T-helper 2 cell treated with Interferon-gamma antibody and Interleukin-4, amounts not matched to agents 5 μg/mL and 100 μg/mL, for 36 hours (primary cell): ENCODE results near the gene SHPK.

Experiments used
- DNase-seq: peaks from one replicate; pipeline ENCODE4 v3.0.0; 2021; ENCODE audit warnings: low spot score
- H3K27ac Mint-ChIP-seq: one replicate; pipeline ENCODE4 v1.8.0; 2021; ENCODE audit warnings: mild to moderate bottlenecking, mixed read lengths
- H3K27me3 Mint-ChIP-seq: one replicate; pipeline ENCODE4 v1.8.0; 2021; ENCODE audit warnings: low read depth, mixed read lengths
- H3K36me3 Mint-ChIP-seq: one replicate; pipeline ENCODE4 v1.8.0; 2021; ENCODE audit warnings: low read depth, mixed read lengths
- H3K4me1 Mint-ChIP-seq: one replicate; pipeline ENCODE4 v1.8.0; 2021; ENCODE audit warnings: low read depth, mixed read lengths
- H3K4me3 Mint-ChIP-seq: one replicate; pipeline ENCODE4 v1.8.0; 2022; ENCODE audit warnings: mild to moderate bottlenecking, moderate library complexity, mixed read lengths
- H3K9me3 Mint-ChIP-seq: one replicate; pipeline ENCODE4 v1.8.0; 2021; ENCODE audit warnings: mixed read lengths

The SHPK gene

DNA sequence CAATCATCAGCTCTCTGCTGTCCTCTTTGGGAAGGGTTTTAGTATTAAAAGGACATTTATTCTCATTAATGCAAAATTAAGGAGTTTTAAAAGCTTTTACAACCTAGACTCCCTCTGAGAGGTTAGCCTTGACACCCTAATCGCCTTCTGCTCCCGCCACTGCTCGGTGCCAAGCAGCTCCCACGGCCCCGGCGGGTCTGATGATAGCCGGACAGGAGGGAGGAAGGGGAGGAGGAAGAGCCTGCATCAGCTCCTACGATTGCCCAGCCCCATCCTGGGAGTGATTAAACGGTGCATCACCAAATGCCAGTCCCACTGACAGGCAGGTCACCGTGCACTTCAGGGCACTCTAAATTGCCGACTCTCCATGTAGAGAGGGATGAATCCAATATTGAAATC lies 8.3 kb downstream of the SHPK start:
- no peak overlapping the region for H3K4me3 Mint-ChIP-seq
- peaks cover 8% of the 10 kb centered on the region for H3K4me1 Mint-ChIP-seq
- peaks cover 30% of the 10 kb centered on the region for H3K36me3 Mint-ChIP-seq

DNA sequence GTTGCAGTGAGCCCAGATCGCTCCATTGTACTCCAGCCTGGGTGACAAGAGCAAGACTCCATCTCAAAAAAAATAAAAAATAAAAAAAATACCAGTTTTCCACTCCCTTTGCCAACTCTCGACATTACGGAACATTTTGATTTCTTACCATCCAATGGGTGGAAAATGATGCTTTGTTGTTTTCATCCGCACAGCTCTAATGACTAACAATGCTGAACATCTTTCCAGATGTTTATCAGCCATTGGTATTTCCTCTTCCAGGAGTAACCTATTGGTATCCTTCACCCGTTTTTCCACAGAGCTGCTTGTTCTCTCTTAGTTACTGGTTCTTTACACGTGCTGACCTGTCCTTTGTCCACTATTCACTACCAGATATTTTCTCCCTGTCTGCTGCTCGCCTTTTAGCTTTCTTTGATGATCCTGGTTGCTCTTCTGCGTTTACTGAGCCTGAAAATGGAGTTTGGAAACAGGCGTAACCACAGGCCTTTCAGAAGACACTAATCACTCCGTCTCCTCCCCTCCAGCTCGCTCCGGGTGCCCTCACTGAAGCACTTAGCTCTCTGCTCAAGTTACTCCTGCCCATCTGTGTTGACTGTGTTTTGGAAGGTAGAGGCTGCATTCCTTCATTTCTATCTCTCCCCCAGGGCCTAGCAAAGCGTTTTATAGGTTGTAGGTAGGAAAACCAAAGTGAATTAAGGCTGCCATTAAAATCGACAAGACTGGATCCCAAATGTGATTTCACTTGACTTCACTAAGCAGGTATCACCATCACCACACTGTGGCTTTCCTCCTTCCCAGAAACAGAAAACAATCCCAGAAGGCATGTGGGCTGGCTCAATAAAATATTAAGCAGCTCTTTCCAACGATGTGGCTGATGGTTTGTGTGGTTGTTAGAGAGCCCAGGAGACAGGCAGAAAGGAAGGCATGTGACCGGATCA lies 8.9 kb downstream of the SHPK start:
- Mint-ChIP-seq H3K9me3 (no peaks in the 10 kb centered on the region), H3K36me3 (peaks cover 32% of the 10 kb centered on the region), H3K4me3 (no peak overlapping the region), H3K4me1 (peaks cover 3% of the 10 kb centered on the region), H3K27me3 (no peaks in the 10 kb centered on the region), H3K27ac (no peak overlapping the region)
- DNase-seq = no peak

More for the DNA sequence above, 8.3 kb downstream of the SHPK start:
- Mint-ChIP-seq H3K9me3 (no peaks in the 10 kb centered on the region), H3K27ac (no peak overlapping the region), H3K27me3 (no peaks in the 10 kb centered on the region)
- DNase-seq = no peak

GRCh38 chr17:3622977-3623594 lies 13.0 kb downstream of the SHPK start:
- no peak overlapping the region for H3K4me3 Mint-ChIP-seq
- no peaks in the 10 kb centered on the region for H3K4me1 Mint-ChIP-seq
- H3K36me3 Mint-ChIP-seq = peaks cover 44% of the 10 kb centered on the region
- no peaks in the 10 kb centered on the region for H3K9me3 Mint-ChIP-seq
- no peaks in the 10 kb centered on the region for H3K27me3 Mint-ChIP-seq
- H3K27ac Mint-ChIP-seq = no peak overlapping the region
- no peak for DNase-seq

DNA sequence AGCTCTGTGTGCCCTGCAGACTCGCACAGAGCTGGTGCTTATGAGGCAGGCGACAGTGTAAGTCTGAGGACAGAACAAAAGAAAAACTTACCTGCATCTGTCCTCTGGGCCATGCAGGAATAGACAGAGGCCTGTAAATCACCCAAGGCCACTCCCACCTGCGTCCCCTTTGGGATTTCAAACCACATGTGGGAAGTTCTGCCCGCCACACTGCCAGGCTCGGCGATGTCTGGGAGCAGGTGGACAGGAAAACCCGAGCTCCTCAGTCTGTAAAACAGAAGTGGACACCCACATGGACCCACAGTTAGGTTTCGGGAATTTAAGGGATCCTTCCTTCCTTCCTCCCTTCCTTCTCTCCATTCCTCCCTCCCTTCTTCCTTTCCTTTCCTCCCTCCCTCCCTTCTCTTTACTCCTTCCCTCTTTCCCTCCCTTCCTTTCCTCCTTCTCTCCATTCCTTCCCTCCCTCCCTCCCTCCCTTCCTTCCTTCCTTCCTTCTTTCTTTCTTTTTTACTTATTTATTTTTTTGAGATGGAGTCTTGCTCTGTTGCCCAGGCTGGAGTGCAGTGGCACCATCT lies 14.8 kb downstream of the SHPK start:
- DNase-seq = no peak
- Mint-ChIP-seq H3K36me3 (peaks cover 52% of the 10 kb centered on the region), H3K27me3 (no peaks in the 10 kb centered on the region), H3K27ac (no peak overlapping the region), H3K9me3 (peaks cover 9% of the 10 kb centered on the region), H3K4me3 (no peak overlapping the region), H3K4me1 (no peaks in the 10 kb centered on the region)

DNA sequence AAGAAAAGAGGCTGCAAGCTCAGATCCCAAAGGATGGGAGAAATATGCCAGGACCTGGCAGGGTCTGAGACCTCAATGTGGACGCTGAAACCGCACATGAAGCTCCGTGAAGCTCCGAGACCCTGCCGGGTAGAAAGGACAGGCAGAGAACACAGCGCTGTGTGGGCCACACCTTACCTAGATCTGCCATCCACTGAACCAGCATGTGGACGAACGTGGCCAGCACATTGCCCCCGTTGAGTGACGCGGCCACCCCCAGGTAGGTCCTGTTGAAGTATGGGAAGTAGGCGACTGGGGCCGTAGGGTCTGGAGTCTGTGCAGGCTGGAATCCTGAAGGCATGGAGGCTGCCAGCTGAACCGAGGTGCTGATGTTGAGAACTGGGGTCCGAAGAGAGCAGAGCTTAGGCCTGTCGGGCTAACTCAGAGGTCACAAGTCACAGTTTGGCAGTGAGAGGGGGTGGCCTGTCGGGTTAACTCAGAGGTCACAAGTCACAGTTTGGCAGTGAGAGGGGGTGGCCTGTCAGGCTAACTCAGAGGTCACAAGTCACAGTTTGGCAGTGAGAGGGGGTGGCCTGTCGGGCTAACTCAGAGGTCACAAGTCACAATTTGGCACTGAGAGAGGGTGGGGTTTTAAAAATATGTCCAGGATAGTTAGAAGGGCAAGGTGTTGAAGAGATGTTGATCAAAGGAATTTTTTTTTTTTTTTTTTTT lies 20.7 kb downstream of the SHPK start:
- Mint-ChIP-seq H3K36me3 (peaks cover 54% of the 10 kb centered on the region), H3K9me3 (peaks cover 9% of the 10 kb centered on the region), H3K4me1 (no peaks in the 10 kb centered on the region), H3K27ac (no peak overlapping the region), H3K27me3 (no peaks in the 10 kb centered on the region), H3K4me3 (no peak overlapping the region)
- DNase-seq = no peak

GRCh38 chr17:3613124-3613523 lies 22.9 kb downstream of the SHPK start:
- Mint-ChIP-seq H3K4me1 (no peaks in the 10 kb centered on the region), H3K27ac (no peak overlapping the region), H3K4me3 (no peak overlapping the region), H3K27me3 (no peaks in the 10 kb centered on the region), H3K9me3 (peaks cover 9% of the 10 kb centered on the region), H3K36me3 (peaks cover 47% of the 10 kb centered on the region)
- no peak for DNase-seq

DNA sequence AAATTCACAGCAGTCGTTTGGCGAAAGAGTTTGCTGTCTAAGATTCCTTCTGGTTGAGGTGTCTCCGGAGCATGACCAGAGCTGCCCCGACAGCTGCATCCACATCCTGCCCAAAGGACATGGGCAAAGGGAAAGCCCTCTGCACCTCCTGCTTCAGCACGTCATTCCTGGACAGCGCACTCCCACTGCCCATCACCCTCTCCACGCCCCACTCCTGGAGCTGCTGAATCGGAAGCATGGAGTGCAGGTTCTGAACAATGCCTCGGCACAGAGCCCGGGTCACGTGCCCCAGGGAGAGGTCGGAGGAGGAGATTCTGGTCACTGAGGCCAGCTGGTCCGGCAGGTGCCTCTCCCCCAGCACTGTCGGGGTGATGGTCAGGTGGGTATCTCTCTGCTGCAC lies 25.5 kb downstream of the SHPK start:
- DNase-seq = no peak
- Mint-ChIP-seq H3K36me3 (peaks cover 25% of the 10 kb centered on the region), H3K9me3 (no peaks in the 10 kb centered on the region), H3K27ac (no peak overlapping the region), H3K27me3 (no peaks in the 10 kb centered on the region), H3K4me1 (no peaks in the 10 kb centered on the region), H3K4me3 (no peak overlapping the region)

GRCh38 chr17:3609689-3610088 lies 26.4 kb downstream of the SHPK start:
- H3K9me3 Mint-ChIP-seq = no peaks in the 10 kb centered on the region
- no peaks in the 10 kb centered on the region for H3K27me3 Mint-ChIP-seq
- no peak overlapping the region for H3K4me3 Mint-ChIP-seq
- H3K36me3 Mint-ChIP-seq = peaks cover 17% of the 10 kb centered on the region
- no peak for DNase-seq
- no peak overlapping the region for H3K27ac Mint-ChIP-seq
- no peaks in the 10 kb centered on the region for H3K4me1 Mint-ChIP-seq

DNA sequence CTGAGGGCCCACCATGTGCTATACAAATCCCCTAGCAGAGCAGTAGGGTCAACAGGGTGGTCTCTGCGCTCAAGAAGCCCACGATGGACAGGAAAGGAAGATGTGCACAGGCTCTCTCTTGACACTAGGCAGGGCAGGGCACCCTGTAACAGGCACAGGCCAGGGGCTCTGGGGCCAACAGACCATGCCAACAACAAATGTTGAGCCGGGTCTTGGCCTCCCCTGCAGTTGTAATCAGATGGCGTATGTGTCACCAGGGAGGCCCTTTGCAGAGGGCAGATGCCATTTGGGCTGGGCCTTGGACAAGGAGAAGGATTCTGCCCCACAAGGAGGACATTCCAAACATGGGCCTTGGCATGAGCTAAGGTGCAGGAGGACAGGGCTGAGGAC lies 32.2 kb downstream of the SHPK start:
- Mint-ChIP-seq H3K27me3 (no peaks in the 10 kb centered on the region), H3K9me3 (no peaks in the 10 kb centered on the region), H3K27ac (no peak overlapping the region), H3K4me1 (no peaks in the 10 kb centered on the region), H3K4me3 (no peak overlapping the region), H3K36me3 (peaks cover 6% of the 10 kb centered on the region)
- DNase-seq = no peak

DNA sequence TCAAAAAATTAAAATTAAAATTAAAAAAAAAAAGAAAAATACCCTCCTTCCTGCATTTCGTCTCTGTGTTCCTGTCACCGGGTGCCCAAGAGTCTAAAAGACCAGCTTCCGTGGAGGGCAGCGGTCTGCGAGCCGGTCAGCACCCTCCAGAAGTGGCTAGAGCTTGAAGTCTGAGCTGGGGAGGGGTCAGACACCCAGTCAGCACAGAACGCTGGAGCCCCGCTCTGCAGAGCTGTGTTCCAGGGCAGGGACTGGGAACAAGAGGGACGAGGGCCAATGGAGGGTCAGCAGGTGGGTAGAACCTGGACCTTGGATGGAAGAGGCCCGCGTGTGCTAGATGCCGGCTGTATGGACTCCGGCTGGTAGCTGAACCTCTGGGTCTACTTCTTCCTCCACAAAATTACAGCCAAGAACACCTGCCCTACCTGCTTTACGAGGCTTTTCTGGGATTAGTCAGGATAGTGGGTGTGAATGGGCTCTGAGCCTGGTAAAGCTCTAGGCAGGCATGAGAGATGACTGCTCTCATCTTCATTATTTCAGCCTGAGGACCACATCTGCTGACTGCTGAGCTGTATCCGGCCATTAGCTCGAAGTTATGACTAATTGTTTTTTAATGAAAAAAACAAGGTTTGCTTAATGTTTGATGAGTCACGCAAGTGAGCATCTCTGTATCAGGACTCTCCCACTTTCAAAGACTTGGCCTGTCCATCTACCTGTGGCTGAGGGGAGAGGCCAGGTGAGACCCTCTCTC lies 32.8 kb downstream of the SHPK start:
- Mint-ChIP-seq H3K4me3 (no peak overlapping the region), H3K27me3 (no peaks in the 10 kb centered on the region), H3K36me3 (peaks cover 4% of the 10 kb centered on the region), H3K9me3 (no peaks in the 10 kb centered on the region), H3K27ac (no peak overlapping the region), H3K4me1 (no peaks in the 10 kb centered on the region)
- DNase-seq = no peak

- no peak for DNase-seq
- no peak overlapping the region for H3K27ac Mint-ChIP-seq
These were observed 33.6 kb downstream of the SHPK start for GRCh38 chr17:3602499-3602898.

GRCh38 chr17:3600529-3601205 lies 35.4 kb downstream of the SHPK start:
- Mint-ChIP-seq H3K4me3 (no peak overlapping the region), H3K9me3 (no peaks in the 10 kb centered on the region), H3K4me1 (no peaks in the 10 kb centered on the region), H3K27me3 (no peaks in the 10 kb centered on the region), H3K36me3 (peaks cover 2% of the 10 kb centered on the region), H3K27ac (no peak overlapping the region)
- DNase-seq = no peak

More at GRCh38 chr17:3602499-3602898, 33.6 kb downstream of the SHPK start:
- Mint-ChIP-seq H3K27me3 (no peaks in the 10 kb centered on the region), H3K36me3 (peaks cover 2% of the 10 kb centered on the region), H3K9me3 (no peaks in the 10 kb centered on the region), H3K4me1 (no peaks in the 10 kb centered on the region), H3K4me3 (no peak overlapping the region)

DNA sequence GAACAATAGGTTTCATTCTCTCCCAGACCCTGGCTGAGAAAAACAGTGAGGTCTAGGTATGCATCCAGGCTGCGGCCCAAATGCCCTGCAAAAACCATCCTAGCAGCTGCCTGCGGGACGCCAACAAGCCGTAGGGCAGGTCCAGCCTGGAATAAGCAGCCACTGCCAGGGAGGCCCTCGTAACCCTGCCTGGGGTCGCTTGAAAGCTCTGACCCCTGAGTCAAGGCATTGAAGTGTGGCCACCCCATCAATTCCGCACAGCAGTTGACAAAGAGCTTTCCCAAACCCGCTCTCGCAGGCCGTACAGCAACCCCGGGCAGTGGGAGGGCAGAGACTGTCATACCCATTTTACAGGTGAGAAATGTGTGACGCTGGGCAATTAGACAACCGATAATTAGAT lies 38.0 kb downstream of the SHPK start:
- Mint-ChIP-seq H3K27ac (no peak overlapping the region), H3K9me3 (no peaks in the 10 kb centered on the region)

More for the DNA sequence above, 38.0 kb downstream of the SHPK start:
- Mint-ChIP-seq H3K4me3 (no peak overlapping the region), H3K36me3 (peaks cover 2% of the 10 kb centered on the region), H3K4me1 (no peaks in the 10 kb centered on the region), H3K27me3 (no peaks in the 10 kb centered on the region)
- no peak for DNase-seq
